ENCODE data around the gene ADAM12.

ADAM12 gene

GRCh38 chr10:126006264-126006663 is 382.0 kb downstream of the ADAM12 start:
- in situ Hi-C loops (cut with MboI; ENCODE audit: low pct_unique_long_range_greater_than_20kb, low sequenced_read_pairs, unreplicated experiment) = no loop called here
- no peak for DNase-seq (ENCODE audit: low spot score)
- TF ChIP-seq, protein P1, sequence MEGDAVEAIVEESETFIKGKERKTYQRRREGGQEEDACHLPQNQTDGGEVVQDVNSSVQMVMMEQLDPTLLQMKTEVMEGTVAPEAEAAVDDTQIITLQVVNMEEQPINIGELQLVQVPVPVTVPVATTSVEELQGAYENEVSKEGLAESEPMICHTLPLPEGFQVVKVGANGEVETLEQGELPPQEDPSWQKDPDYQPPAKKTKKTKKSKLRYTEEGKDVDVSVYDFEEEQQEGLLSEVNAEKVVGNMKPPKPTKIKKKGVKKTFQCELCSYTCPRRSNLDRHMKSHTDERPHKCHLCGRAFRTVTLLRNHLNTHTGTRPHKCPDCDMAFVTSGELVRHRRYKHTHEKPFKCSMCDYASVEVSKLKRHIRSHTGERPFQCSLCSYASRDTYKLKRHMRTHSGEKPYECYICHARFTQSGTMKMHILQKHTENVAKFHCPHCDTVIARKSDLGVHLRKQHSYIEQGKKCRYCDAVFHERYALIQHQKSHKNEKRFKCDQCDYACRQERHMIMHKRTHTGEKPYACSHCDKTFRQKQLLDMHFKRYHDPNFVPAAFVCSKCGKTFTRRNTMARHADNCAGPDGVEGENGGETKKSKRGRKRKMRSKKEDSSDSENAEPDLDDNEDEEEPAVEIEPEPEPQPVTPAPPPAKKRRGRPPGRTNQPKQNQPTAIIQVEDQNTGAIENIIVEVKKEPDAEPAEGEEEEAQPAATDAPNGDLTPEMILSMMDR (IDR thresholded peaks at IDR 0.05; ENCODE audit: extremely low read depth, insufficient read depth, missing control alignments) = no peak

DNA sequence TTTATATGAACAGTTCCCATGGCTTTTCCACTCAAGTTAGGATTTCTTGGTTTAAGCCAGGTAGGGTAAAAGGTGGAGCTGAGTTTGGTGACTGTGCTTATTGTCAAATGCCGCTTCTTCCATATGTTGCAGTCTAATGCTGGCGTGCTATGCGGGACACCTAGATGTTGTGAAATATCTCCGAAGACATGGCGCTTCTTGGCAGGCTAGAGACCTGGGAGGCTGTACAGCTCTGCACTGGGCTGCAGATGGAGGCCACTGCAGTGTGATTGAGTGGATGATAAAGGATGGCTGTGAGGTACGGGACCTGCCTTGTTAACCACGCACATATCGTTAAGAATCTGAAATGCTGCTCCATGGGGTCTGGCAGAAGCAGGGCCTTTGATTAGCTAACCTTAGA is 383.5 kb downstream of the ADAM12 start:
- TF ChIP-seq, protein P1 (IDR thresholded peaks at IDR 0.05; ENCODE audit: extremely low read depth, insufficient read depth, missing control alignments) = no peak
- DNase-seq (ENCODE audit: low spot score) = no peak
- in situ Hi-C loops (cut with MboI; ENCODE audit: low pct_unique_long_range_greater_than_20kb, low sequenced_read_pairs, unreplicated experiment) = no loop called here

- DNase-seq (ENCODE audit: low spot score) = no peak
- in situ Hi-C loops (cut with MboI; ENCODE audit: low pct_unique_long_range_greater_than_20kb, low sequenced_read_pairs, unreplicated experiment) = no loop called here
- TF ChIP-seq, protein P1 (IDR thresholded peaks at IDR 0.05; ENCODE audit: extremely low read depth, insufficient read depth, missing control alignments) = no peak
Observed at GRCh38 chr10:126001576-126001975, 386.7 kb downstream of the ADAM12 start.

GRCh38 chr10:125999694-126000093 is 388.6 kb downstream of the ADAM12 start:
- in situ Hi-C loops (cut with MboI; ENCODE audit: low pct_unique_long_range_greater_than_20kb, low sequenced_read_pairs, unreplicated experiment) = loop anchor here (25.0 kb wide), 1 partner anchor 488 kb away; no protein-coding TSS in a partner anchor
- TF ChIP-seq, protein P1 (IDR thresholded peaks at IDR 0.05; ENCODE audit: extremely low read depth, insufficient read depth, missing control alignments) = no peak
- no peak for DNase-seq (ENCODE audit: low spot score)

- TF ChIP-seq, protein P1 (IDR thresholded peaks at IDR 0.05; ENCODE audit: extremely low read depth, insufficient read depth, missing control alignments) = no peak
- in situ Hi-C loops (cut with MboI; ENCODE audit: low pct_unique_long_range_greater_than_20kb, low sequenced_read_pairs, unreplicated experiment) = loop anchor here (25.0 kb wide), 1 partner anchor 490 kb away; no protein-coding TSS in a partner anchor
- DNase-seq (ENCODE audit: low spot score) = no peak
Observed at GRCh38 chr10:125997586-125997985, 390.7 kb downstream of the ADAM12 start.

DNA sequence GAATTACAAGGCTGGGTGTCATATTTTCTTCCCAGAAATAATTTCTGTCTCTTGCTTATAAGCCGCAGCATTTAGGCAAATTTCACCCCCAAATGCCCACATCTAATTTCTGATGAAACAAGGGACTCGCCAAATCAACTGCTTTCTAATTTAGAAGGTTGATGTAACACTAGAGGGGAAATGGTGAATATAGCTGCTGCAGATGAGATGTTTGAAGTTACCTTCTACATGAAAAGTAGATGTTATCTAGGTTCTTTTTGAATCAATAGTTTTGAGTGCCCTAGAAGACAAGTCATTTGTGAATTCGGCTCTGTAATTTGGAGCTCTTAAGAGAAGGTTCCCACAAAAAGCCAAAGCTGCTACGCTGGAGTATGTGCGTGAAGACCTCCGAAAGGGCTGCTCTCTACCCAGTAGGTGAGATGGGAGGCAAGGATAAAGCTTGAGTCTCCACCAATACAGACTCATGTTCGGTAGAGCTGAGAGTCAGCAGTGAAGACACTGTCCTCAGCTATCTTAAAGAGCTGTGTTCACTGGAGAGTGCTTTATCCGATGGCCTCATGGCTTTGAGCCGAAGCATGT is 392.5 kb downstream of the ADAM12 start:
- in situ Hi-C loops (cut with MboI; ENCODE audit: low pct_unique_long_range_greater_than_20kb, low sequenced_read_pairs, unreplicated experiment) = loop anchor here (25.0 kb wide), 1 partner anchor 491 kb away; no protein-coding TSS in a partner anchor
- DNase-seq (ENCODE audit: low spot score) = no peak
- TF ChIP-seq, protein P1 (IDR thresholded peaks at IDR 0.05; ENCODE audit: extremely low read depth, insufficient read depth, missing control alignments) = no peak

Data from GM13977 (cell line).